GM12878 (cell line): ENCODE data around the gene RO60. TPM values are rescaled to one million over a fixed set of nuclear protein-coding genes. Genes with fewer than 3 reads are reported as not detected.

Source experiments
- ATAC-seq: fragments of 200-7000 bp; cut with Tn5 transposase; 3 replicates; pipeline ENCODE4 v1.9.1; 2020; ENCODE audit warnings: mild to moderate bottlenecking, moderate library complexity
- BruUV-seq: library from RNA; stranded (reverse); fragments of 400-500 nt; replicated peaks from 2 replicates; lab custom pipeline; 2021; lab: Mats Ljungman, UMichigan
- CTCF ChIA-PET: fragments of 300-600 bp; sonication (Branson Sonifier 250); formaldehyde crosslinking; extraction: SDS; loops from one replicate; lab custom pipeline; 2021; ENCODE audit warnings: inconsistent platforms; lab: Yijun Ruan, JAX
- POLR2A ChIA-PET: fragments of 350-600 bp; formaldehyde crosslinking; extraction: SDS; loops from one replicate; lab custom pipeline; 2021; ENCODE audit warnings: inconsistent platforms; lab: Charles Lee
- RAD21 ChIA-PET: fragments of 300-600 bp; sonication (Branson Sonifier 250); formaldehyde crosslinking; loops from one replicate; lab custom pipeline; 2023; ENCODE audit warnings: antibody characterized with exemption; ENCODE audit not compliant: unreplicated experiment; lab: Charles Lee
- SMC1A ChIA-PET: fragments of 300-600 bp; sonication (Branson Sonifier 250); formaldehyde crosslinking; loops from one replicate; lab custom pipeline; 2023; ENCODE audit not compliant: unreplicated experiment, uncharacterized antibody; lab: Charles Lee
- DNase-seq: peaks from one replicate; pipeline ENCODE4 v3.0.0-alpha.2; 2011; ENCODE audit warnings: low read depth, low spot score
- FAIRE-seq: peaks from 3 replicates; lab custom pipeline; 2011; peaks lifted over from hg19 to GRCh38; lab: Jason Lieb, UNC
- H2AFZ ChIP-seq: 2 replicates; pipeline ENCODE4 v1.6.0; 2011; ENCODE audit warnings: low read depth, low read length, control low read depth; ENCODE audit not compliant: control insufficient read depth
- H3K27ac ChIP-seq: 2 replicates; pipeline ENCODE4 v1.5.1; 2011; ENCODE audit warnings: control low read depth; ENCODE audit not compliant: control insufficient read depth, insufficient read depth
- H3K27me3 ChIP-seq, 2 experiments: replicated peaks in 1 of 2; 2 replicates each; pipeline versions ENCODE4 v1.6.0 to v1.6.1; 2011; ENCODE audit warnings: low read length in 1 of 2; ENCODE audit not compliant: control insufficient read depth in 2 of 2, insufficient read depth in 2 of 2
- H3K36me3 ChIP-seq, 2 experiments: 2 replicates each; pipeline ENCODE4 v1.5.1; 2011; ENCODE audit warnings: low read length in 1 of 2; ENCODE audit not compliant: control insufficient read depth in 2 of 2, insufficient read depth in 2 of 2
- H3K4me1 ChIP-seq: 2 replicates; pipeline ENCODE4 v1.6.1; 2011; ENCODE audit warnings: mild to moderate bottlenecking, low read length, moderate library complexity, mixed read lengths; ENCODE audit not compliant: control insufficient read depth, insufficient read depth
- H3K4me2 ChIP-seq: 2 replicates; pipeline ENCODE4 v1.6.0; 2011; ENCODE audit warnings: control low read depth; ENCODE audit not compliant: control insufficient read depth, insufficient read depth
- H3K4me3 ChIP-seq: fragments of 200-600 bp; sonication (generic); 2 replicates; pipeline ENCODE4 v1.5.1; 2016
- H3K79me2 ChIP-seq: 2 replicates; pipeline ENCODE4 v1.6.0; 2011; ENCODE audit warnings: low read length; ENCODE audit not compliant: control insufficient read depth, insufficient read depth
- H3K9ac ChIP-seq: 2 replicates; pipeline ENCODE4 v1.8.0; 2011; ENCODE audit warnings: low read length, control low read depth, mixed read lengths; ENCODE audit not compliant: control insufficient read depth, insufficient read depth
- H3K9me3 ChIP-seq: replicated peaks from 3 replicates; pipeline ENCODE4 v1.5.1; 2011; ENCODE audit warnings: mild to moderate bottlenecking, low read length; ENCODE audit not compliant: control insufficient read depth, insufficient read depth
- H4K20me1 ChIP-seq: 2 replicates; pipeline ENCODE4 v1.6.0; 2011; ENCODE audit not compliant: control insufficient read depth, insufficient read depth
- BRCA1 ChIP-seq: IDR thresholded peaks from 2 replicates; pipeline ENCODE4 v1.6.1; 2011; ENCODE audit warnings: low read depth, low read length, improper control_type of control experiment
- SRF ChIP-seq, 2 experiments: IDR thresholded peaks; 2 replicates each; pipeline ENCODE4 v1.6.1; 2011; ENCODE audit warnings: low read depth in 2 of 2, low read length in 2 of 2, mild to moderate bottlenecking in 1 of 2, moderate library complexity in 1 of 2
- SUZ12 ChIP-seq: fragments of 200-600 bp; sonication (generic); IDR thresholded peaks from one replicate; pipeline ENCODE4 v1.6.1; 2018; ENCODE audit warnings: antibody characterized with exemption, mild to moderate bottlenecking; ENCODE audit not compliant: unreplicated experiment
- WGBS: methylation state at CpG from one replicate; pipeline ENCODE4 v1.1.6; 2016; ENCODE audit warnings: low lambda C conversion rate; ENCODE audit not compliant: insufficient replicate concordance, insufficient coverage; ENCODE audit errors: missing lambda C conversion rate; 5-methylcytosine and 5-hydroxymethylcytosine counted together
- in situ Hi-C: fragments of 300-500 bp; cut with MboI; formaldehyde crosslinking; loops from 9 replicates; pipeline ENCODE4 v1.14.3; 2018; ENCODE audit warnings: mixed read lengths
- intact Hi-C: fragments of 100-400 bp; cut with micrococcal nuclease; formaldehyde crosslinking; loops from one replicate; pipeline ENCODE4 v1.14.2; 2022; ENCODE audit not compliant: unreplicated experiment
- polyA plus RNA-seq, 11 experiments: library from polyadenylated mRNA; depleted of rRNA in 4 of 11; unstranded in 6 of 11; stranded (reverse) in 5 of 11; fragments of >200 nt; fragmentation: Nextera tagmentation in 4 of 11; fragmentation: Illumina TruSeq in 1 of 11; extraction: Ambion mirVana in 4 of 11; extraction: Trizol in 1 of 11; gene quantifications; 1 replicate in 1 of 11; 2 replicates in 10 of 11; pipeline versions ENCODE4 v1.2.1 to v1.2.3, GENCODE V29; 2011 to 2016; ENCODE audit warnings: inconsistent platforms in 2 of 11, missing spikeins in 2 of 11, low read depth in 1 of 11
- total RNA-seq, 4 experiments: library from RNA; depleted of rRNA in 3 of 4; stranded (reverse); fragments of >200 nt in 3 of 4; fragmentation: Illumina TruSeq in 1 of 4; extraction: Trizol in 1 of 4; gene quantifications; 2 replicates each; pipeline versions ENCODE4 v1.2.1 to v1.2.3, GENCODE V29; 2013 to 2021
- TF ChIP-seq, protein P1 (sequence below): IDR thresholded peaks from 2 replicates; pipeline ENCODE4 v1.6.1; 2011; ENCODE audit warnings: low read depth, low read length, improper control_type of control experiment, borderline replicate concordance
- TF ChIP-seq, protein P2 (sequence below): IDR thresholded peaks from 2 replicates; pipeline ENCODE4 v1.6.1; 2011; ENCODE audit warnings: borderline replicate concordance, low read depth, mild to moderate bottlenecking, moderate library complexity, low read length; ENCODE audit not compliant: insufficient read depth, poor library complexity, severe bottlenecking
- TF ChIP-seq, protein P3 (sequence below): fragments of 450-650 bp; IDR thresholded peaks from 2 replicates; pipeline ENCODE4 v1.6.1; 2017; ENCODE audit warnings: borderline replicate concordance
- TF ChIP-seq, protein P4 (sequence below): IDR thresholded peaks from 2 replicates; pipeline ENCODE4 v1.6.1; 2012; ENCODE audit warnings: improper control_type of control experiment, low read depth, low read length; ENCODE audit not compliant: insufficient replicate concordance
- TF ChIP-seq, protein P5 (sequence below): IDR thresholded peaks from 2 replicates; pipeline ENCODE4 v1.6.1; 2011; ENCODE audit warnings: mild to moderate bottlenecking, low read depth, low read length, moderate library complexity; ENCODE audit not compliant: insufficient replicate concordance

The RO60 gene
- total and polyA plus RNA-seq, 10 of the 15 experiments (the other 5 are each of a cell fraction or from before 2014, with no cell fraction given) = 21.1 to 143 (median 83.1) TPM

DNA sequence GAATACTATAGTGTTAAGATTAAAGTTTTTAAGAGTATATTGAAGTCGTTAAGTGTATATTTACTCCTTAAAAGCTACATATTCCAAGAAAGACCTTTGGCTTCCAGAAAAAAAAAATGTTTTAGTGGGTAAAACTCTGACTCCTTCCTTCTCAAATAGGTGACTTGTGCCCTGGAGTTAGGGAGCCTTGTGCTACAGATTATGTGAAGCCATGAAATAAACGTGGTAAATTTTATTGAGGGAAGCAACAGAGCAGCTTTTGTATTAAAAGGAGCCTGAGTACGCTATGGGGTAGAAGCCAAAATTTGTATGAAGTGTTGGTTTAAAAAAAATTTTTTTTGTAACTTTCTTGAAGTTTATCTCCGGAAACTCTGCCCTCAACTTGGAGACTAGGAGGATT lies 994 bp downstream of the RO60 start:
- no peak for ATAC-seq
- no peaks in the 10 kb centered on the region for H3K27me3 ChIP-seq
- intact Hi-C loops = no loop called here
- RAD21 ChIA-PET = interaction anchor here (1.0 kb wide), 1 partner anchor 44 kb away, joined by 3 read pairs; no protein-coding TSS in a partner anchor
- CTCF ChIA-PET = interaction anchor here (0.7 to 2.7 kb wide), 2 partner anchors 10 to 1344 kb away, joined by 4 to 15 read pairs; no protein-coding TSS in a partner anchor
- DNase-seq = no peak
- H3K4me2 ChIP-seq = peak overlapping the region; percentile 66; the same call in 1 of the 2 replicates
- peak overlapping the region; percentile 98 for H3K9ac ChIP-seq
- SMC1A ChIA-PET = interaction anchor here (1.3 kb wide), 1 partner anchor 41 kb away, joined by 4 read pairs; no protein-coding TSS in a partner anchor
- POLR2A ChIA-PET = interaction anchor here (1.0 kb wide), 1 partner anchor 47 kb away, joined by 3 read pairs; no protein-coding TSS in a partner anchor
- no peaks in the 10 kb centered on the region for H4K20me1 ChIP-seq
- peaks cover 0 to 4% of the 10 kb centered on the region in 2 experiments; a peak in 2 of 4 replicates for H3K36me3 ChIP-seq
- no peaks in the 10 kb centered on the region; the same call in 1 of the 3 replicates for H3K9me3 ChIP-seq
- no TSS peak for BruUV-seq
- TF ChIP-seq, protein P1, sequence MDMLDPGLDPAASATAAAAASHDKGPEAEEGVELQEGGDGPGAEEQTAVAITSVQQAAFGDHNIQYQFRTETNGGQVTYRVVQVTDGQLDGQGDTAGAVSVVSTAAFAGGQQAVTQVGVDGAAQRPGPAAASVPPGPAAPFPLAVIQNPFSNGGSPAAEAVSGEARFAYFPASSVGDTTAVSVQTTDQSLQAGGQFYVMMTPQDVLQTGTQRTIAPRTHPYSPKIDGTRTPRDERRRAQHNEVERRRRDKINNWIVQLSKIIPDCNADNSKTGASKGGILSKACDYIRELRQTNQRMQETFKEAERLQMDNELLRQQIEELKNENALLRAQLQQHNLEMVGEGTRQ = no peak
- TF ChIP-seq, protein P2, sequence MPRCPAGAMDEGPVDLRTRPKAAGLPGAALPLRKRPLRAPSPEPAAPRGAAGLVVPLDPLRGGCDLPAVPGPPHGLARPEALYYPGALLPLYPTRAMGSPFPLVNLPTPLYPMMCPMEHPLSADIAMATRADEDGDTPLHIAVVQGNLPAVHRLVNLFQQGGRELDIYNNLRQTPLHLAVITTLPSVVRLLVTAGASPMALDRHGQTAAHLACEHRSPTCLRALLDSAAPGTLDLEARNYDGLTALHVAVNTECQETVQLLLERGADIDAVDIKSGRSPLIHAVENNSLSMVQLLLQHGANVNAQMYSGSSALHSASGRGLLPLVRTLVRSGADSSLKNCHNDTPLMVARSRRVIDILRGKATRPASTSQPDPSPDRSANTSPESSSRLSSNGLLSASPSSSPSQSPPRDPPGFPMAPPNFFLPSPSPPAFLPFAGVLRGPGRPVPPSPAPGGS = no peak
- no peak for TF ChIP-seq BRCA1
- TF ChIP-seq, protein P3, sequence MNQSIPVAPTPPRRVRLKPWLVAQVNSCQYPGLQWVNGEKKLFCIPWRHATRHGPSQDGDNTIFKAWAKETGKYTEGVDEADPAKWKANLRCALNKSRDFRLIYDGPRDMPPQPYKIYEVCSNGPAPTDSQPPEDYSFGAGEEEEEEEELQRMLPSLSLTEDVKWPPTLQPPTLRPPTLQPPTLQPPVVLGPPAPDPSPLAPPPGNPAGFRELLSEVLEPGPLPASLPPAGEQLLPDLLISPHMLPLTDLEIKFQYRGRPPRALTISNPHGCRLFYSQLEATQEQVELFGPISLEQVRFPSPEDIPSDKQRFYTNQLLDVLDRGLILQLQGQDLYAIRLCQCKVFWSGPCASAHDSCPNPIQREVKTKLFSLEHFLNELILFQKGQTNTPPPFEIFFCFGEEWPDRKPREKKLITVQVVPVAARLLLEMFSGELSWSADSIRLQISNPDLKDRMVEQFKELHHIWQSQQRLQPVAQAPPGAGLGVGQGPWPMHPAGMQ = no peak
- TF ChIP-seq, protein P4, sequence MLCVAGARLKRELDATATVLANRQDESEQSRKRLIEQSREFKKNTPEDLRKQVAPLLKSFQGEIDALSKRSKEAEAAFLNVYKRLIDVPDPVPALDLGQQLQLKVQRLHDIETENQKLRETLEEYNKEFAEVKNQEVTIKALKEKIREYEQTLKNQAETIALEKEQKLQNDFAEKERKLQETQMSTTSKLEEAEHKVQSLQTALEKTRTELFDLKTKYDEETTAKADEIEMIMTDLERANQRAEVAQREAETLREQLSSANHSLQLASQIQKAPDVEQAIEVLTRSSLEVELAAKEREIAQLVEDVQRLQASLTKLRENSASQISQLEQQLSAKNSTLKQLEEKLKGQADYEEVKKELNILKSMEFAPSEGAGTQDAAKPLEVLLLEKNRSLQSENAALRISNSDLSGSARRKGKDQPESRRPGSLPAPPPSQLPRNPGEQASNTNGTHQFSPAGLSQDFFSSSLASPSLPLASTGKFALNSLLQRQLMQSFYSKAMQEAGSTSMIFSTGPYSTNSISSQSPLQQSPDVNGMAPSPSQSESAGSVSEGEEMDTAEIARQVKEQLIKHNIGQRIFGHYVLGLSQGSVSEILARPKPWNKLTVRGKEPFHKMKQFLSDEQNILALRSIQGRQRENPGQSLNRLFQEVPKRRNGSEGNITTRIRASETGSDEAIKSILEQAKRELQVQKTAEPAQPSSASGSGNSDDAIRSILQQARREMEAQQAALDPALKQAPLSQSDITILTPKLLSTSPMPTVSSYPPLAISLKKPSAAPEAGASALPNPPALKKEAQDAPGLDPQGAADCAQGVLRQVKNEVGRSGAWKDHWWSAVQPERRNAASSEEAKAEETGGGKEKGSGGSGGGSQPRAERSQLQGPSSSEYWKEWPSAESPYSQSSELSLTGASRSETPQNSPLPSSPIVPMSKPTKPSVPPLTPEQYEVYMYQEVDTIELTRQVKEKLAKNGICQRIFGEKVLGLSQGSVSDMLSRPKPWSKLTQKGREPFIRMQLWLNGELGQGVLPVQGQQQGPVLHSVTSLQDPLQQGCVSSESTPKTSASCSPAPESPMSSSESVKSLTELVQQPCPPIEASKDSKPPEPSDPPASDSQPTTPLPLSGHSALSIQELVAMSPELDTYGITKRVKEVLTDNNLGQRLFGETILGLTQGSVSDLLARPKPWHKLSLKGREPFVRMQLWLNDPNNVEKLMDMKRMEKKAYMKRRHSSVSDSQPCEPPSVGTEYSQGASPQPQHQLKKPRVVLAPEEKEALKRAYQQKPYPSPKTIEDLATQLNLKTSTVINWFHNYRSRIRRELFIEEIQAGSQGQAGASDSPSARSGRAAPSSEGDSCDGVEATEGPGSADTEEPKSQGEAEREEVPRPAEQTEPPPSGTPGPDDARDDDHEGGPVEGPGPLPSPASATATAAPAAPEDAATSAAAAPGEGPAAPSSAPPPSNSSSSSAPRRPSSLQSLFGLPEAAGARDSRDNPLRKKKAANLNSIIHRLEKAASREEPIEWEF = no peak
- TF ChIP-seq SRF (IDR thresholded peaks at IDR 0.05; ENCODE audit: low read depth in 2 of 2, low read length in 2 of 2) = no peak
- TF ChIP-seq SUZ12 = no peak
- TF ChIP-seq, protein P5, sequence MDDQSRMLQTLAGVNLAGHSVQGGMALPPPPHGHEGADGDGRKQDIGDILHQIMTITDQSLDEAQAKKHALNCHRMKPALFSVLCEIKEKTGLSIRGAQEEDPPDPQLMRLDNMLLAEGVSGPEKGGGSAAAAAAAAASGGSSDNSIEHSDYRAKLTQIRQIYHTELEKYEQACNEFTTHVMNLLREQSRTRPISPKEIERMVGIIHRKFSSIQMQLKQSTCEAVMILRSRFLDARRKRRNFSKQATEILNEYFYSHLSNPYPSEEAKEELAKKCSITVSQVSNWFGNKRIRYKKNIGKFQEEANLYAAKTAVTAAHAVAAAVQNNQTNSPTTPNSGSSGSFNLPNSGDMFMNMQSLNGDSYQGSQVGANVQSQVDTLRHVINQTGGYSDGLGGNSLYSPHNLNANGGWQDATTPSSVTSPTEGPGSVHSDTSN = no peak
- peaks cover 30% of the 10 kb centered on the region for H3K4me1 ChIP-seq
- in situ Hi-C loops = no loop called here
- WGBS = 0% methylated on average over 4 of the region's 4 CpGs
- H3K27ac ChIP-seq = peak overlapping the region; percentile 95
- no peak overlapping the region for H2AFZ ChIP-seq
- H3K79me2 ChIP-seq = peaks cover 98% of the 10 kb centered on the region
- H3K4me3 ChIP-seq = peak overlapping the region; percentile 80
- peak; percentile 41 for FAIRE-seq
